IPS-15b (cell line): ENCODE results near the gene CFAP99.

ENCODE experiments used
- H3K27me3 ChIP-seq: one replicate; pipeline ENCODE4 v1.6.1; 2013; ENCODE audit warnings: low read length; ENCODE audit not compliant: control insufficient read depth, insufficient read depth
- H3K36me3 ChIP-seq: one replicate; pipeline ENCODE4 v1.6.1; 2013; ENCODE audit warnings: low read length; ENCODE audit not compliant: control insufficient read depth, insufficient read depth
- H3K4me1 ChIP-seq: one replicate; pipeline ENCODE4 v1.6.1; 2013; ENCODE audit warnings: mild to moderate bottlenecking, low read length; ENCODE audit not compliant: control insufficient read depth, insufficient read depth
- H3K4me3 ChIP-seq: one replicate; pipeline ENCODE4 v1.5.1; 2013; ENCODE audit warnings: low read depth, low read length
- H3K9ac ChIP-seq: one replicate; pipeline ENCODE4 v1.6.1; 2013; ENCODE audit warnings: low read depth, mild to moderate bottlenecking, low read length
- H3K9me3 ChIP-seq: one replicate; pipeline ENCODE4 v1.6.1; 2013; ENCODE audit warnings: mild to moderate bottlenecking, low read length; ENCODE audit not compliant: control insufficient read depth, insufficient read depth

Gene CFAP99

GRCh38 chr4:2446656-2447564 is 28.2 kb downstream of the CFAP99 start:
- Histone ChIP-seq H3K9me3 (no peaks in the 10 kb centered on the region), H3K27me3 (no peaks in the 10 kb centered on the region)

GRCh38 chr4:2448589-2448988 is 29.8 kb downstream of the CFAP99 start:
- no peak overlapping the region for H3K4me3 ChIP-seq
- H3K9ac ChIP-seq: no peak overlapping the region
- H3K27me3 ChIP-seq: no peaks in the 10 kb centered on the region
- no peaks in the 10 kb centered on the region for H3K36me3 ChIP-seq
- H3K4me1 ChIP-seq: no peaks in the 10 kb centered on the region
- H3K9me3 ChIP-seq: no peaks in the 10 kb centered on the region

More at GRCh38 chr4:2446656-2447564, 28.2 kb downstream of the CFAP99 start:
- Histone ChIP-seq H3K4me1 (no peaks in the 10 kb centered on the region), H3K36me3 (no peaks in the 10 kb centered on the region), H3K4me3 (no peak overlapping the region), H3K9ac (no peak overlapping the region)

DNA sequence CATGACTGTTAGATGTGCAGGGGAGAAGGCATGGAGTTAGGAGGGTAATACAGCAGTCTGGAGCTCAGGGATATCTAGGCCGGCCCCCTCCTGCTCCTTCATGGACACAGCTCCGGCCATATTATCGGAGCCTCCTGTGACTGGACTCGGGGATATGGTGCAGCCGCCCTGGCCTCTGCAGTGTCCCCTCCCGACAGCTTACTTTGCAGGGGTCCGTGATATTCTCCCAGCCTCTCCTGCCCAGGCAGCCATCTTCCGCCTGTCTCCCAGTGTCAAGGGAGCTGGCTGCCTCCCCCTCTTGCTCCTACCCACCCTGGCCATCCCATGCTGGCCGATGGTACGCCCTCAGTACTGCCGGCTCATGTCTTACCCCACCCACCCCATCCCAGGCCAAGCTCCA is 30.3 kb downstream of the CFAP99 start:
- Histone ChIP-seq H3K27me3 (no peaks in the 10 kb centered on the region), H3K4me1 (no peaks in the 10 kb centered on the region), H3K4me3 (no peak overlapping the region), H3K9ac (no peak overlapping the region), H3K36me3 (no peaks in the 10 kb centered on the region), H3K9me3 (no peaks in the 10 kb centered on the region)

DNA sequence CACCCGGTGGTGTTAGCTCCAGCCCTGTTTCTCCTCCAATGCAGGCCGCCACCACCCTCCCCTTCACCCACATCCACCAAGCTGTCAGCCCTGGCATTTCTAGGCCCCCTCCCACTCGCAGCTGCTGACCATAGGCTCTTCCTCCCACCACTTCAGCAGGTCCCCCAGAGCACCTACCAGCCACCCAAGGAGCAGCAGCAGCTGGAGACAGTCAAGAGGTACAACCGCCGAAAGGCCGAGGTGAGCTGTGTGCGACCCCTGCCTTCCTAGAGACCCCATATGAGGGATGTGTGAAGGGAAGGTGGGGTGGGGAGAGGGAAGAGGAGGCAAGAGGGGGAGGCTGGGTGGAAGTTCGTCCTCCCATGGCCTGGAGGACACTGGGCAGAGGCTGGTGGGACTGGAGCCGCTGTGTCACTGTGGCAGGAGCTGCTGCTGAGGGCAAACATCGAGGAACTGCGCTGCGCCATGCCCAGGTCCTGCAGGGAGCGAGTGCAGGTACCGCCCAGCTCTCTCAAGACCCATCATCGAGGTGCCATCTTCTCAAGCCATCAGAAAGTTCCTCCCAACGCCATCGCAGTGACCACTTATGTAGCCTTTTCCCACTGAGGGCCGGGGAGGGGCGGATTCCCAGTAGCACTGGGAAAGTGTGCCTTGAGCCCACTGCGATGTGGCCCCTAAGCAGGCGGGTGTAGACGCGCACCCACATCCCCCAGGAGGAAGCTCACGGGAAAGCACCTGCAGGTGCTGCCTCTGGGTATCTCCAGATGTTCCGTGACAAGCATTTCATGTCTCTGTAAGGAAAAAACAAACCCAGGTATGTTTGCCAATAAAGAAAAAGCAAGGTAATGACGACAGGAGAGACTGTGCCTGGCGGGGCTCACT is 31.0 kb downstream of the CFAP99 start:
- H3K9ac ChIP-seq: no peak overlapping the region
- H3K4me1 ChIP-seq: no peaks in the 10 kb centered on the region
- H3K9me3 ChIP-seq: no peaks in the 10 kb centered on the region
- no peaks in the 10 kb centered on the region for H3K36me3 ChIP-seq
- H3K4me3 ChIP-seq: no peak overlapping the region
- no peaks in the 10 kb centered on the region for H3K27me3 ChIP-seq

GRCh38 chr4:2450394-2451035 is 31.8 kb downstream of the CFAP99 start:
- no peak overlapping the region for H3K9ac ChIP-seq
- no peaks in the 10 kb centered on the region for H3K4me1 ChIP-seq
- H3K36me3 ChIP-seq: no peaks in the 10 kb centered on the region
- H3K4me3 ChIP-seq: no peak overlapping the region
- no peaks in the 10 kb centered on the region for H3K27me3 ChIP-seq
- H3K9me3 ChIP-seq: no peaks in the 10 kb centered on the region

DNA sequence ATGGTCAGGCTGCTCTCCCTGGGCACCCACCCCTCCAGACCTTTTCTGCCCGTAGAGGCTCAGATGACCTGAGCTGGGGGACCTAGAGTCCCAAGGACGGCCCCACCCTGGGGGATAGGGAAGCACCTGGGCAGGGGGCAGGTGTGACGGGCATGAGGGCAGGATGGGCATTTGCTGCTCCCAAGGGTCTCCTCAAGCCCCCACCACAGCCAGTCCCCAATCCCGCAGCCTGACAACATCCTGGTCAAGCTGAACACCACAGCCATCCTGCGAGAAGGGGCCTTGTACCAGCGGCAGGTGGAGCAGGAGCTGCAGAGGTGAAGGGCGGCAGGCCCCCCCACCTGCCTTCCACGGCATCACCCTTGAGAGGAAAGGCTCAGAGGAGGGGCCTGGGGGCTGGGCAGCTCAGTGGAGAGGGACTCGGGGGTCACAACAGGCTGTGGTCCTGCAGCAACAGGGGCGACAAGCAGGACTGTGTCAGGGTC is 32.3 kb downstream of the CFAP99 start:
- Histone ChIP-seq H3K9me3 (no peaks in the 10 kb centered on the region), H3K4me3 (no peak overlapping the region), H3K9ac (no peak overlapping the region), H3K27me3 (no peaks in the 10 kb centered on the region), H3K4me1 (no peaks in the 10 kb centered on the region), H3K36me3 (no peaks in the 10 kb centered on the region)

DNA sequence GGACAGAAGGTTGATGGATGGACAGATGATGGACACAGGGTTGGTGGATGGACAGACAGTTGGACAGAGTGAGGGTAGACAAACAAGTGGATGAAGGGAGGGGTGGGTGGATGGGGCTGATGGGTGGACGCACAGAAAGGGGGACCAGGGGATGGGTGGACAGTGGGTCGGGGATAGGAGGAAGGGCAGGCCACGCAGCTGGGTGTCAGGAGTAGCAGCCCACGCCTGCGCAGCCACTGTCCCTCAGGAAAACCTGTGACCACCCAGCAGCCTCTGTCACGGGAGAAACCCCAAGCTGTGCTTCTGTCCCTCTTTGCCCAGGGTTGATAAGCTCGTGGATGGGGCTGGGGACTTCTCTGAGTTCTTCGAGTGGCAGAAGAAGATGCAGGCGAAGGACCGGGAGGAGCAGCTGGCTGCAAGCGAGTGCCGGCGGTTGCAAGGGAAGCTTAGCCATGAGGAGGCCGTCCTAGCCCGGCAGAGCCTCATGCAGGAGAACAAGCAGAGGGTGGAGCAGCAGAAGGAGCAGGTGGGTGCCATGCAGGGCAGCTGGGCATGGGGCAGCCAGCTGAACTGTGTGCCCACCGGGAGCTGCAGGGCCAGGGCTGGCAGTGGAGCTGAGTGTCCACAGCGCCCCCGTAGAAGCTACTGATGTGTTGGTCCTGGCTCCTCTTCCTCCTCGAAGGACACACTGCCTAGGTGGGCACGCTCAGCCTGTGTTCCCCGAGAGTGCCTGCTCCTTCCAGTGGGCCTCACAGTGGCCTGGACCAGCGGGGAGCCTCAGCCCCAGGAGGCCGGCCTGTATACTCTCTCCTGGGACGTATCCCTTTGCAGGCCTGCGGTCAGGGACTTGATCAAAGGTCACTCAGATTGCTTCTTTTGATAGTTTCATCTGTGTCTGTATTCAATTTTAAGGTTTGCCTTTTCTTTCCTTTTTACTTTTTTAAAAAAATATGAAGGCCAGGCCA is 33.3 kb downstream of the CFAP99 start:
- Histone ChIP-seq H3K36me3 (no peaks in the 10 kb centered on the region), H3K27me3 (no peaks in the 10 kb centered on the region), H3K9me3 (no peaks in the 10 kb centered on the region), H3K4me1 (no peaks in the 10 kb centered on the region), H3K9ac (no peak overlapping the region), H3K4me3 (no peak overlapping the region)

GRCh38 chr4:2457481-2458295 is 38.9 kb downstream of the CFAP99 start:
- no peak overlapping the region for H3K4me3 ChIP-seq
- H3K36me3 ChIP-seq: peaks cover 2% of the 10 kb centered on the region
- H3K9me3 ChIP-seq: no peaks in the 10 kb centered on the region
- H3K4me1 ChIP-seq: no peaks in the 10 kb centered on the region
- peaks cover 13% of the 10 kb centered on the region for H3K27me3 ChIP-seq
- H3K9ac ChIP-seq: no peak overlapping the region

DNA sequence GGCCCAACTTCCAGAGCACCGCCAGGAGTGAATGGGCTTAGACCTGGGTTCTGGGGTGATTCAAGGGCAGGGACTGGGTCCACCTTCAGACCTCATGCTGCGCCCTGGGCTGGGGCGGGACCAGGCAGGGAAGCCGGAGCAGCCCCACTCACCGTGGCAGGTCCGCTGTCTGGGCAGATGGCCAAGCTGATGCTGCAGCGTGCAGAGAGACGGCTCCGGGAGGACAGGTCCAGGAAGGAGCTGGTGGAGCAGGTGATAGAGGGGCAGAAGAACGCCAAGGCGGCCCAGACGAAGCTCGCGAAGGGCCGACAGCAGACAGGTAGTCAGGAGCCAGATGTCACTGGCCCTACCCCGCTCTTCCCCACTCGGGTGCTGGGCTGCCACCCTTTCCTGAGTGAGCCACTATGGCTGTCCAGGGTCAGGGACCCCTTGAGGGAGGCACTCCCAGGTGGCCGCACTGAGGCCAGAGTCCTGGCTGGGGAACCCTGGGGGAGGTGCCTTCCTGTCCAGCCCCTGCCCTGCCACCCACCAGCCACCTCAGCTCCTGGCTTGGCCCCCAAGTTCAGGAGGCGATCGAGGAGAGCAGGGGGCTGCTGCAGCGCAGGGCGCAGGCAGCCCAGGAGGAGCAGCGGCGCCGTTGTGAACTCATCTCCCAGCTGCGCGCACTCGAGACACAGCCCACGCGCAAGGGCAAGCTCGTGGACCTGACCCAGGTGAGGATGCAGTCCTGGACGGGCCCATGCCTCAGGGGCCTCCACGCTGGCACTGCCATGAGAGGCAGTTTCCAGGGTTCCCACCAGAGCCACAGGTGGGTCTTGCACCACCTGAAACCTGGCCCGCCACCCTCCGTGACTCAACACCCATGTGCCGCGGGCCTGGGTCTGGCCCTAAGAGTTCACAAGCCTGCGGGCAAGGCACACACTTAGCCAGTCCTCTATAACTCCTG is 40.1 kb downstream of the CFAP99 start:
- H3K4me3 ChIP-seq: no peak overlapping the region
- peaks cover 21% of the 10 kb centered on the region for H3K27me3 ChIP-seq
- no peaks in the 10 kb centered on the region for H3K4me1 ChIP-seq
- H3K9ac ChIP-seq: no peak overlapping the region
- H3K36me3 ChIP-seq: peaks cover 2% of the 10 kb centered on the region
- no peaks in the 10 kb centered on the region for H3K9me3 ChIP-seq
